Neural cell (in vitro differentiated cells): ENCODE measurements around the gene CACNA1C. TPM values are rescaled to one million over a fixed set of nuclear protein-coding genes. Genes with fewer than 3 reads are reported as not detected.

ENCODE experiments used
- H2AFZ ChIP-seq: fragments of 200-600, 300-800 bp; sonication (generic), shearing (Covaris generic); 2 replicates; pipeline ENCODE4 v1.6.0; 2014; ENCODE audit warnings: low read depth, mild to moderate bottlenecking, antibody characterized with exemption, low read length, moderate library complexity
- H3F3A ChIP-seq: fragments of 200-600 bp; shearing (Covaris generic); 2 replicates; pipeline ENCODE4 v1.6.1; 2016; ENCODE audit warnings: mild to moderate bottlenecking, moderate library complexity, mixed read lengths, antibody characterized with exemption, low read length; ENCODE audit not compliant: insufficient read depth, poor library complexity, severe bottlenecking
- H3K27ac ChIP-seq: fragments of 200-600, 300-800 bp; sonication (generic), shearing (Covaris generic); 2 replicates; pipeline ENCODE4 v1.5.1; 2014; ENCODE audit warnings: mild to moderate bottlenecking, low read length, moderate library complexity
- H3K27me3 ChIP-seq: fragments of 300-800, 200-600 bp; sonication (generic), shearing (Covaris generic); 2 replicates; pipeline ENCODE4 v1.6.0; 2014; ENCODE audit warnings: mild to moderate bottlenecking, low read depth, low read length, moderate library complexity; ENCODE audit not compliant: insufficient read depth
- H3K36me3 ChIP-seq: fragments of 300-800, 200-600 bp; sonication (generic), shearing (Covaris generic); 2 replicates; pipeline ENCODE4 v1.5.1; 2014; ENCODE audit warnings: mild to moderate bottlenecking, antibody characterized with exemption, low read length, moderate library complexity; ENCODE audit not compliant: insufficient read depth
- H3K4me2 ChIP-seq: fragments of 300-800, 200-600 bp; sonication (generic), shearing (Covaris generic); 2 replicates; pipeline ENCODE4 v1.6.0; 2014; ENCODE audit warnings: mild to moderate bottlenecking, low read length
- H3K4me3 ChIP-seq: fragments of 300-800, 200-600 bp; sonication (generic), shearing (Covaris generic); 2 replicates; pipeline ENCODE4 v1.5.1; 2014; ENCODE audit warnings: mild to moderate bottlenecking, low read length, moderate library complexity
- H3K79me2 ChIP-seq: fragments of 200-600 bp; shearing (Covaris generic); replicated peaks from 2 replicates; pipeline ENCODE4 v1.6.0; 2014; ENCODE audit warnings: mild to moderate bottlenecking, low read length, moderate library complexity; ENCODE audit not compliant: insufficient read depth
- H3K9ac ChIP-seq: fragments of 300-800, 200-600 bp; sonication (generic), shearing (Covaris generic); 2 replicates; pipeline ENCODE4 v1.6.1; 2016; ENCODE audit warnings: mild to moderate bottlenecking, low read length, mixed read lengths
- H3K9me2 ChIP-seq: fragments of 200-600 bp; shearing (Covaris generic); 2 replicates; pipeline ENCODE4 v1.6.1; 2016; ENCODE audit warnings: mild to moderate bottlenecking, low read length, mixed read lengths; ENCODE audit not compliant: insufficient read depth
- H3K9me3 ChIP-seq: fragments of 200-600, 300-800 bp; sonication (generic), shearing (Covaris generic); 2 replicates; pipeline ENCODE4 v1.6.1; 2016; ENCODE audit warnings: mild to moderate bottlenecking, mixed run types, low read length, moderate library complexity, mixed read lengths
- H4K20me1 ChIP-seq: fragments of 200-600 bp; shearing (Covaris generic); 2 replicates; pipeline ENCODE4 v1.6.1; 2016; ENCODE audit warnings: mild to moderate bottlenecking, mixed run types; ENCODE audit not compliant: insufficient read depth
- EP300 ChIP-seq: fragments of 450-650 bp; conservative IDR thresholded peaks from 2 replicates; pipeline ENCODE4 v1.6.1; 2014; ENCODE audit warnings: antibody characterized with exemption, mild to moderate bottlenecking, moderate library complexity; ENCODE audit not compliant: poor library complexity, severe bottlenecking
- EZH2 ChIP-seq: fragments of 200-600, 300-800 bp; shearing (Covaris generic), sonication (generic); IDR thresholded peaks from 2 replicates; pipeline ENCODE4 v1.6.1; 2014; ENCODE audit warnings: antibody characterized with exemption, low read length, borderline replicate concordance, mild to moderate bottlenecking; ENCODE audit not compliant: insufficient read depth, poor library complexity, severe bottlenecking
- MXI1 ChIP-seq: fragments of 450-650 bp; conservative IDR thresholded peaks from 2 replicates; pipeline ENCODE4 v1.6.1; 2014; ENCODE audit warnings: antibody characterized with exemption, mild to moderate bottlenecking; ENCODE audit not compliant: poor library complexity, severe bottlenecking
- POLR2AphosphoS5 ChIP-seq: IDR thresholded peaks from 2 replicates; pipeline ENCODE4 v1.6.1; 2012
- RAD21 ChIP-seq: fragments of 450-650 bp; conservative IDR thresholded peaks from 2 replicates; pipeline ENCODE4 v1.6.1; 2014; ENCODE audit warnings: antibody characterized with exemption, mild to moderate bottlenecking, moderate library complexity
- SMC3 ChIP-seq: fragments of 450-650 bp; conservative IDR thresholded peaks from 2 replicates; pipeline ENCODE4 v1.6.1; 2014; ENCODE audit warnings: antibody characterized with exemption, mild to moderate bottlenecking, moderate library complexity; ENCODE audit not compliant: poor library complexity
- TAF1 ChIP-seq: IDR thresholded peaks from 2 replicates; pipeline ENCODE4 v1.6.1; 2012; ENCODE audit warnings: low read depth
- polyA plus RNA-seq: library from polyadenylated mRNA; depleted of rRNA; stranded (reverse); fragments of >200 nt; gene quantifications from 2 replicates; pipeline ENCODE4 v1.2.3, GENCODE V29; 2014
- TF ChIP-seq, protein P1 (sequence below): fragments of 450-650 bp; IDR thresholded peaks from 2 replicates; pipeline ENCODE4 v1.5.1; 2014; ENCODE audit warnings: antibody characterized with exemption, mild to moderate bottlenecking, moderate library complexity; ENCODE audit not compliant: poor library complexity, severe bottlenecking
- TF ChIP-seq, protein P2 (sequence below): IDR thresholded peaks from 2 replicates; pipeline ENCODE4 v1.6.1; 2012; ENCODE audit warnings: borderline replicate concordance

Gene CACNA1C
- polyA plus RNA-seq, 1 donor from 2014 or later, result 9.7 TPM

DNA sequence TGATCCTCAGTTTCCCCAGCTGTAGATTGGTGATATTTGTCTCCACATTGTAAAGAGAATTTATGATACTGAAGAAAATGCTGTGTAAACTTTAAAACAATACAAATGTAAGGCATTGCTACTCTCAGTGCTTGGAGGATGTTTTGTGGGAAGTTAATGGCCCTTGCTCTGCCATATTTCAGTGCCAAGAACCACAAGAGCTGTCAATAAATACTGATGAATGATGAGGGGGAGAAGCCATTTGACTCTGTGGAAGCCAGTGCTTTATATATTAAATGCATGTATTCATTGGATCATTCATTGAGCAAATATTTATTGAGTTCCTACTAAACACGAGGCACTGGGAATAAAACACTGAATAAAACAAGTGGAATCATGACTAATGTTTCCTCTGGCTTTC, 30.8 kb downstream of the CACNA1C start:
- Histone ChIP-seq H3K9me2 (no peaks in the 10 kb centered on the region), H3F3A (no peaks in the 10 kb centered on the region), H3K36me3 (no peaks in the 10 kb centered on the region), H3K4me2 (no peak overlapping the region), H3K9me3 (no peaks in the 10 kb centered on the region), H3K27me3 (no peaks in the 10 kb centered on the region), H3K4me3 (no peak overlapping the region), H3K79me2 (no peaks in the 10 kb centered on the region), H4K20me1 (no peaks in the 10 kb centered on the region), H3K9ac (no peak overlapping the region), H3K27ac (no peak overlapping the region), H2AFZ (no peak overlapping the region)
- TF ChIP-seq POLR2AphosphoS5 (no peak), MXI1 (no peak), EP300 (no peak), RAD21 (no peak), EZH2 (no peak), TAF1 (no peak), SMC3 (no peak)
- TF ChIP-seq, protein P1, sequence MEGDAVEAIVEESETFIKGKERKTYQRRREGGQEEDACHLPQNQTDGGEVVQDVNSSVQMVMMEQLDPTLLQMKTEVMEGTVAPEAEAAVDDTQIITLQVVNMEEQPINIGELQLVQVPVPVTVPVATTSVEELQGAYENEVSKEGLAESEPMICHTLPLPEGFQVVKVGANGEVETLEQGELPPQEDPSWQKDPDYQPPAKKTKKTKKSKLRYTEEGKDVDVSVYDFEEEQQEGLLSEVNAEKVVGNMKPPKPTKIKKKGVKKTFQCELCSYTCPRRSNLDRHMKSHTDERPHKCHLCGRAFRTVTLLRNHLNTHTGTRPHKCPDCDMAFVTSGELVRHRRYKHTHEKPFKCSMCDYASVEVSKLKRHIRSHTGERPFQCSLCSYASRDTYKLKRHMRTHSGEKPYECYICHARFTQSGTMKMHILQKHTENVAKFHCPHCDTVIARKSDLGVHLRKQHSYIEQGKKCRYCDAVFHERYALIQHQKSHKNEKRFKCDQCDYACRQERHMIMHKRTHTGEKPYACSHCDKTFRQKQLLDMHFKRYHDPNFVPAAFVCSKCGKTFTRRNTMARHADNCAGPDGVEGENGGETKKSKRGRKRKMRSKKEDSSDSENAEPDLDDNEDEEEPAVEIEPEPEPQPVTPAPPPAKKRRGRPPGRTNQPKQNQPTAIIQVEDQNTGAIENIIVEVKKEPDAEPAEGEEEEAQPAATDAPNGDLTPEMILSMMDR, result no peak
- TF ChIP-seq, protein P2, sequence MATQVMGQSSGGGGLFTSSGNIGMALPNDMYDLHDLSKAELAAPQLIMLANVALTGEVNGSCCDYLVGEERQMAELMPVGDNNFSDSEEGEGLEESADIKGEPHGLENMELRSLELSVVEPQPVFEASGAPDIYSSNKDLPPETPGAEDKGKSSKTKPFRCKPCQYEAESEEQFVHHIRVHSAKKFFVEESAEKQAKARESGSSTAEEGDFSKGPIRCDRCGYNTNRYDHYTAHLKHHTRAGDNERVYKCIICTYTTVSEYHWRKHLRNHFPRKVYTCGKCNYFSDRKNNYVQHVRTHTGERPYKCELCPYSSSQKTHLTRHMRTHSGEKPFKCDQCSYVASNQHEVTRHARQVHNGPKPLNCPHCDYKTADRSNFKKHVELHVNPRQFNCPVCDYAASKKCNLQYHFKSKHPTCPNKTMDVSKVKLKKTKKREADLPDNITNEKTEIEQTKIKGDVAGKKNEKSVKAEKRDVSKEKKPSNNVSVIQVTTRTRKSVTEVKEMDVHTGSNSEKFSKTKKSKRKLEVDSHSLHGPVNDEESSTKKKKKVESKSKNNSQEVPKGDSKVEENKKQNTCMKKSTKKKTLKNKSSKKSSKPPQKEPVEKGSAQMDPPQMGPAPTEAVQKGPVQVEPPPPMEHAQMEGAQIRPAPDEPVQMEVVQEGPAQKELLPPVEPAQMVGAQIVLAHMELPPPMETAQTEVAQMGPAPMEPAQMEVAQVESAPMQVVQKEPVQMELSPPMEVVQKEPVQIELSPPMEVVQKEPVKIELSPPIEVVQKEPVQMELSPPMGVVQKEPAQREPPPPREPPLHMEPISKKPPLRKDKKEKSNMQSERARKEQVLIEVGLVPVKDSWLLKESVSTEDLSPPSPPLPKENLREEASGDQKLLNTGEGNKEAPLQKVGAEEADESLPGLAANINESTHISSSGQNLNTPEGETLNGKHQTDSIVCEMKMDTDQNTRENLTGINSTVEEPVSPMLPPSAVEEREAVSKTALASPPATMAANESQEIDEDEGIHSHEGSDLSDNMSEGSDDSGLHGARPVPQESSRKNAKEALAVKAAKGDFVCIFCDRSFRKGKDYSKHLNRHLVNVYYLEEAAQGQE, result no peak

DNA sequence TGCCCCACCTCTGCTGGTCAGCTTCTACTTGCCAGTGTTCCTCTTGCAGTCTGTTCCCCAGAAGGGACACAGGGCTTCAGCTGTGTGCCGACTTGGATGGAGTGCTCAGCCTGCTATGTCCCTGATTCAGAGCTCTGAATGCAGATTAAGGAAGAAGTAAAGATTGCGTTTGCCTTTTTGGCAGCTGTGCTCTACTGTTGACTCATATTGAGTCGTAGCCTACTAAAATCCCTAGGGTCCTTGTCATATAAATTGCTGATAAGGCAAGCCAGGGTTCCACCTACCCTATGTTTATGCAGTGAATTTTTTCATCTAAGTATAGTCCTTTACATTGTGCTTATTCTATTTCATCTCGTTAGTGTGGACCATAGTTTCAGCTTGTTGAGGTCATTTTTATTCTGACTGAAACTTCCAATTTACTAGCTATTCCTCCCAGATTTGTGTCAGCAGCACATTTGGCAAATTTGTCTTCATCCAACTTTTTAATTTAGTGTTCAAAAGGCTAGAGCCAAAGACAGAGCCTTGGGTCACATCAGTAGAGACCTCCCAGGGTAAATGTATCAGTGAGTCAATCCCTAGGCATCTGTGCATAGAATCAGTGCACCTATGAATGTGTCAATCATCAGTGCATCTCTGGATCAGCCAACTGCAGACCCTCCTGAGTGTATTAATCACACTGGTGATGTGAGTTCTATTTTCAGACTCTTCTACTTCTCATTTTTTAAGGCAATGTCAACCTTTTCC, 31.9 kb downstream of the CACNA1C start:
- H3K9me3 ChIP-seq, result no peaks in the 10 kb centered on the region
- H3K9me2 ChIP-seq, result no peaks in the 10 kb centered on the region
- no peak overlapping the region for H2AFZ ChIP-seq
- H3K79me2 ChIP-seq, result no peaks in the 10 kb centered on the region
- H3K27ac ChIP-seq, result no peak overlapping the region
- no peak overlapping the region for H3K4me2 ChIP-seq
- no peaks in the 10 kb centered on the region for H4K20me1 ChIP-seq
- H3K27me3 ChIP-seq, result no peaks in the 10 kb centered on the region
- H3F3A ChIP-seq, result no peaks in the 10 kb centered on the region
- H3K36me3 ChIP-seq, result no peaks in the 10 kb centered on the region
- no peak overlapping the region for H3K4me3 ChIP-seq
- H3K9ac ChIP-seq, result no peak overlapping the region
- TF ChIP-seq SMC3, result no peak
